ENCODE measurements around the gene TRAPPC5.

Gene TRAPPC5

GRCh38 chr19:7734220-7735203, 53.9 kb downstream of the TRAPPC5 start:
- no peak for DNase-seq

GRCh38 chr19:7736148-7736547, 55.5 kb downstream of the TRAPPC5 start:
- DNase-seq: no peak

- DNase-seq: no peak
Measured at GRCh38 chr19:7737215-7737614, 56.6 kb downstream of the TRAPPC5 start.

All from midbrain (tissue), 1 donor.